ENCODE data around the gene DNAH10. TPM values are rescaled to one million over a fixed set of nuclear protein-coding genes. Genes with fewer than 3 reads are reported as not detected.

DNAH10 gene
- total RNA-seq, 2 donors from 2014 or later: 0.09 to 0.64 TPM

DNA sequence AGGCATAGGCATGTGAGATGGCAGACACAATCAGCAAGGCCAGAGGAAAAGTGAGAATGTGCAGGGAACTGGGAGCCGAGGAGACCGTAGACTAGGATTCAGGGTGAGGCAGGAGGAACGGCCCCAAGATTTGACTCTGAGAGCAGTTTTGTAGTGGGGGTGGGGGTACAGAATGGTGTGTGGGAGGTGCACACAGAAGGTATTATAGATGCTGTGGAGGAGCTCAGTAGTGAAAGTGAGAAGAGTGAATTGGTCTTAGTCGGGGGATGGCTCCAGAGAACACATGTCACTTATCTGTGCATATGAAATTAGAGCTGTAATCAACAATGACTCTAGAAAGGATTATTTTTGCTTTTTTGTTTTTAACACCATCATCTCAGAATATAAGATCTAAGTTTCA, 222.8 kb downstream of the DNAH10 start:
- H3K9me3 ChIP-seq (ENCODE audit: control insufficient read depth, low read length): no peaks in the 10 kb centered on the region
- H3K27ac Mint-ChIP-seq: no peak overlapping the region
- 83 to 94% methylated on average over 4 of the region's 4 CpGs for WGBS, 2 experiments (ENCODE audit: insufficient coverage in 1 of 2, insufficient read length in 1 of 2)
- no peaks in the 10 kb centered on the region for H3K27me3 Mint-ChIP-seq (ENCODE audit: insufficient read depth)
- peaks cover 12% of the 10 kb centered on the region for H3K4me1 ChIP-seq (ENCODE audit: control insufficient read depth, insufficient read depth, low read length)
- no peak overlapping the region for H3K4me3 Mint-ChIP-seq
- peaks cover 61% of the 10 kb centered on the region for H3K36me3 ChIP-seq (ENCODE audit: control insufficient read depth, insufficient read depth, low read length)
- H3K4me3 ChIP-seq (ENCODE audit: low read length): no peak overlapping the region
- DNase-seq: no peak
- no peaks in the 10 kb centered on the region for H3K9me3 Mint-ChIP-seq
- H3K27ac ChIP-seq (ENCODE audit: low read depth, low read length): no peak overlapping the region
- no peaks in the 10 kb centered on the region for H3K27me3 ChIP-seq (ENCODE audit: control insufficient read depth, insufficient read depth, low read length, poor library complexity, severe bottlenecking)
- TF ChIP-seq, protein P1, sequence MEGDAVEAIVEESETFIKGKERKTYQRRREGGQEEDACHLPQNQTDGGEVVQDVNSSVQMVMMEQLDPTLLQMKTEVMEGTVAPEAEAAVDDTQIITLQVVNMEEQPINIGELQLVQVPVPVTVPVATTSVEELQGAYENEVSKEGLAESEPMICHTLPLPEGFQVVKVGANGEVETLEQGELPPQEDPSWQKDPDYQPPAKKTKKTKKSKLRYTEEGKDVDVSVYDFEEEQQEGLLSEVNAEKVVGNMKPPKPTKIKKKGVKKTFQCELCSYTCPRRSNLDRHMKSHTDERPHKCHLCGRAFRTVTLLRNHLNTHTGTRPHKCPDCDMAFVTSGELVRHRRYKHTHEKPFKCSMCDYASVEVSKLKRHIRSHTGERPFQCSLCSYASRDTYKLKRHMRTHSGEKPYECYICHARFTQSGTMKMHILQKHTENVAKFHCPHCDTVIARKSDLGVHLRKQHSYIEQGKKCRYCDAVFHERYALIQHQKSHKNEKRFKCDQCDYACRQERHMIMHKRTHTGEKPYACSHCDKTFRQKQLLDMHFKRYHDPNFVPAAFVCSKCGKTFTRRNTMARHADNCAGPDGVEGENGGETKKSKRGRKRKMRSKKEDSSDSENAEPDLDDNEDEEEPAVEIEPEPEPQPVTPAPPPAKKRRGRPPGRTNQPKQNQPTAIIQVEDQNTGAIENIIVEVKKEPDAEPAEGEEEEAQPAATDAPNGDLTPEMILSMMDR (conservative IDR thresholded peaks at IDR 0.05): no peak
- H3K9ac ChIP-seq (ENCODE audit: extremely low read depth, low read length, poor library complexity, severe bottlenecking): no peak overlapping the region
- H3K36me3 Mint-ChIP-seq (ENCODE audit: low read depth): peaks cover 43% of the 10 kb centered on the region
- H3K4me1 Mint-ChIP-seq: peaks cover 42% of the 10 kb centered on the region

Other genes with a start within 250 kb of the DNAH10 start
- 10 to 100 TPM; 19.0 to 25.2 TPM for gene RILPL1, start 228.6 kb upstream of the DNAH10 start, total RNA-seq
- gene TMED2, start 177.7 kb upstream of the DNAH10 start, total RNA-seq: 100 to 1,000 TPM; 205 to 217 TPM
- gene DDX55, start 160.2 kb upstream of the DNAH10 start, total RNA-seq: 10 to 100 TPM; 34.4 to 36.7 TPM
- 10 to 100 TPM; 42.0 to 45.8 TPM for gene EIF2B1, start 128.6 kb upstream of the DNAH10 start, total RNA-seq
- gene GTF2H3, start 128.5 kb upstream of the DNAH10 start, total RNA-seq: 10 to 100 TPM; 39.4 to 42.5 TPM
- 10 to 100 TPM; 19.2 to 25.6 TPM for gene TCTN2, start 91.2 kb upstream of the DNAH10 start, total RNA-seq
- gene ATP6V0A2, start 49.9 kb upstream of the DNAH10 start, total RNA-seq: 10 to 100 TPM; 86.3 to 91.1 TPM
- gene CCDC92, start 210.5 kb downstream of the DNAH10 start, total RNA-seq: 10 to 100 TPM; 37.9 to 45.1 TPM
- 100 to 1,000 TPM; 131 to 139 TPM for gene ZNF664, start 210.9 kb downstream of the DNAH10 start, total RNA-seq